ENCODE data around the gene SERPINA4.

DNA sequence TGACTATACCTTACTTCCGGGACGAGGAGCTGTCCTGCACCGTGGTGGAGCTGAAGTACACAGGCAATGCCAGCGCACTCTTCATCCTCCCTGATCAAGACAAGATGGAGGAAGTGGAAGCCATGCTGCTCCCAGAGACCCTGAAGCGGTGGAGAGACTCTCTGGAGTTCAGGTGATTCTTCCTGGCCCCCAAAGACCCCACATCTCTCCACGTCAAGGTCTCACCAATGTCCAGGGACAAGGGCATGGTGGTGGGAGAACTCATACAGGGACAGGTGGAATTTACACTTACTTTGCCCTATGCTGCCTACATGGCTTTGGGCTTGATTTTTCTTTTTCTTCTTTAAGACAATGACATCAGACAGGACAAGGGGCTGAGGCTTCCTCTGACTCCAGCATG is 58.1 kb downstream of the SERPINA4 start:
- TF ChIP-seq, protein P1, sequence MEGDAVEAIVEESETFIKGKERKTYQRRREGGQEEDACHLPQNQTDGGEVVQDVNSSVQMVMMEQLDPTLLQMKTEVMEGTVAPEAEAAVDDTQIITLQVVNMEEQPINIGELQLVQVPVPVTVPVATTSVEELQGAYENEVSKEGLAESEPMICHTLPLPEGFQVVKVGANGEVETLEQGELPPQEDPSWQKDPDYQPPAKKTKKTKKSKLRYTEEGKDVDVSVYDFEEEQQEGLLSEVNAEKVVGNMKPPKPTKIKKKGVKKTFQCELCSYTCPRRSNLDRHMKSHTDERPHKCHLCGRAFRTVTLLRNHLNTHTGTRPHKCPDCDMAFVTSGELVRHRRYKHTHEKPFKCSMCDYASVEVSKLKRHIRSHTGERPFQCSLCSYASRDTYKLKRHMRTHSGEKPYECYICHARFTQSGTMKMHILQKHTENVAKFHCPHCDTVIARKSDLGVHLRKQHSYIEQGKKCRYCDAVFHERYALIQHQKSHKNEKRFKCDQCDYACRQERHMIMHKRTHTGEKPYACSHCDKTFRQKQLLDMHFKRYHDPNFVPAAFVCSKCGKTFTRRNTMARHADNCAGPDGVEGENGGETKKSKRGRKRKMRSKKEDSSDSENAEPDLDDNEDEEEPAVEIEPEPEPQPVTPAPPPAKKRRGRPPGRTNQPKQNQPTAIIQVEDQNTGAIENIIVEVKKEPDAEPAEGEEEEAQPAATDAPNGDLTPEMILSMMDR (conservative IDR thresholded peaks at IDR 0.05; ENCODE audit: low read length) = no peak
- no peak for TF ChIP-seq EZH2phosphoT487 (IDR thresholded peaks at IDR 0.05; ENCODE audit: borderline replicate concordance)

All from Loucy (cell line).